Activated CD8-positive, alpha-beta memory T cell treated with anti-CD3 and anti-CD28 coated beads, Interleukin-2, amount 10 ng/mL, durations not matched to agents 7 days and 5 days (primary cell): ENCODE data around the gene EPS8L3. TPM values are rescaled to one million over a fixed set of nuclear protein-coding genes. Genes with fewer than 3 reads are reported as not detected.
"Not testable (repeated sequence)": the region's sequence is repeated elsewhere in the genome, so short reads cannot be mapped to it uniquely, and the experiment has no call there.

Source experiments
- ATAC-seq: fragments of 150-1000 bp; cut with Tn5 transposase; one replicate; pipeline ENCODE4 v1.10.0; 2021; ENCODE audit warnings: moderate library complexity
- CTCF ChIA-PET: fragments of 350-600 bp; sonication (Branson Sonifier 250); formaldehyde crosslinking; loops from one replicate; lab custom pipeline; 2021; ENCODE audit warnings: antibody characterized with exemption; lab: Charles Lee
- DNase-seq: peaks from one replicate; pipeline ENCODE4 v3.0.0-alpha.2; 2020
- H3K27ac Mint-ChIP-seq: one replicate; pipeline ENCODE4 v1.8.0; 2021; ENCODE audit warnings: mild to moderate bottlenecking, mixed read lengths
- H3K27me3 Mint-ChIP-seq: one replicate; pipeline ENCODE4 v1.8.0; 2021; ENCODE audit warnings: mixed read lengths
- H3K36me3 Mint-ChIP-seq: one replicate; pipeline ENCODE4 v1.8.0; 2021; ENCODE audit warnings: mild to moderate bottlenecking, mixed read lengths
- H3K4me1 Mint-ChIP-seq: one replicate; pipeline ENCODE4 v1.8.0; 2021; ENCODE audit warnings: mixed read lengths
- H3K4me3 Mint-ChIP-seq: one replicate; pipeline ENCODE4 v1.8.0; 2021; ENCODE audit warnings: mild to moderate bottlenecking, moderate library complexity, mixed read lengths
- H3K9me3 Mint-ChIP-seq: one replicate; pipeline ENCODE4 v1.8.0; 2022; ENCODE audit warnings: low read depth, mixed read lengths
- total RNA-seq, 2 experiments: library from RNA; stranded (reverse); gene quantifications; one replicate each; pipeline ENCODE4 v1.2.3, GENCODE V29; 2021

EPS8L3 gene
- total RNA-seq, 2 experiments from 2014 or later: not detected

GRCh38 chr1:109751531-109752260, 12.0 kb downstream of the EPS8L3 start:
- CTCF ChIA-PET: interaction anchor here (1.4 to 2.1 kb wide), 3 partner anchors 112 to 233 kb away, joined by 3 to 6 read pairs (median 5); partner anchors contain the start of gene AHCYL1
- no peak for DNase-seq

GRCh38 chr1:109750920-109751319, 12.8 kb downstream of the EPS8L3 start:
- no peaks in the 10 kb centered on the region for H3K9me3 Mint-ChIP-seq
- no peak for ATAC-seq
- no peak overlapping the region for H3K27ac Mint-ChIP-seq
- DNase-seq: no peak
- no peak overlapping the region for H3K4me3 Mint-ChIP-seq
- no peaks in the 10 kb centered on the region for H3K4me1 Mint-ChIP-seq
- CTCF ChIA-PET: interaction anchor here (1.4 to 2.1 kb wide), 3 partner anchors 111 to 233 kb away, joined by 3 to 6 read pairs (median 5); partner anchors contain the start of gene AHCYL1
- no peaks in the 10 kb centered on the region for H3K36me3 Mint-ChIP-seq
- H3K27me3 Mint-ChIP-seq: peaks cover 23% of the 10 kb centered on the region

More at GRCh38 chr1:109751531-109752260, 12.0 kb downstream of the EPS8L3 start:
- no peaks in the 10 kb centered on the region for H3K4me1 Mint-ChIP-seq
- H3K36me3 Mint-ChIP-seq: no peaks in the 10 kb centered on the region
- peaks cover 20% of the 10 kb centered on the region for H3K27me3 Mint-ChIP-seq
- ATAC-seq: no peak
- no peak overlapping the region for H3K27ac Mint-ChIP-seq
- no peak overlapping the region for H3K4me3 Mint-ChIP-seq
- H3K9me3 Mint-ChIP-seq: no peaks in the 10 kb centered on the region

GRCh38 chr1:109750241-109750882, 13.4 kb downstream of the EPS8L3 start:
- DNase-seq (no peak), ATAC-seq (no peak)
- Mint-ChIP-seq H3K9me3 (no peaks in the 10 kb centered on the region), H3K27me3 (peaks cover 25% of the 10 kb centered on the region), H3K4me1 (no peaks in the 10 kb centered on the region), H3K4me3 (no peak overlapping the region), H3K27ac (no peak overlapping the region), H3K36me3 (no peaks in the 10 kb centered on the region)
- CTCF ChIA-PET: interaction anchor here (1.0 to 2.1 kb wide), 5 partner anchors 26 to 234 kb away, joined by 3 to 9 read pairs (median 5); partner anchors contain the start of gene AHCYL1

GRCh38 chr1:109749221-109749620, 14.5 kb downstream of the EPS8L3 start:
- Mint-ChIP-seq H3K9me3 (no peaks in the 10 kb centered on the region), H3K4me3 (no peak overlapping the region), H3K27ac (no peak overlapping the region), H3K36me3 (no peaks in the 10 kb centered on the region), H3K4me1 (no peaks in the 10 kb centered on the region), H3K27me3 (peaks cover 31% of the 10 kb centered on the region)
- CTCF ChIA-PET: interaction anchor here (1.0 to 2.0 kb wide), 2 partner anchors 27 to 33 kb away, joined by 3 to 9 read pairs; no protein-coding TSS in a partner anchor
- no peak for DNase-seq
- ATAC-seq: no peak

- H3K27me3 Mint-ChIP-seq: peaks cover 32% of the 10 kb centered on the region
- ATAC-seq, H3K4me1 Mint-ChIP-seq, H3K9me3 Mint-ChIP-seq, H3K4me3 Mint-ChIP-seq, DNase-seq, H3K36me3 Mint-ChIP-seq, H3K27ac Mint-ChIP-seq: not testable (repeated sequence)
- CTCF ChIA-PET: interaction anchor here (1.4 to 2.0 kb wide), 2 partner anchors 26 to 28 kb away, joined by 3 to 9 read pairs; no protein-coding TSS in a partner anchor
These were observed 15.4 kb downstream of the EPS8L3 start for GRCh38 chr1:109748311-109748710.

- CTCF ChIA-PET: no interaction called here
- DNase-seq (no peak), ATAC-seq (no peak)
- H3K36me3 Mint-ChIP-seq: no peaks in the 10 kb centered on the region
- H3K4me1 Mint-ChIP-seq: peaks cover 12% of the 10 kb centered on the region
- H3K4me3 Mint-ChIP-seq: peak within 1 kb of the TSS; percentile 70
- H3K27me3 Mint-ChIP-seq: peaks cover 52% of the 10 kb centered on the region
- H3K9me3 Mint-ChIP-seq: no peaks in the 10 kb centered on the region
- H3K27ac Mint-ChIP-seq: no peak within 1 kb of the TSS
These were observed 22.9 kb downstream of the EPS8L3 start, which contains the start of gene GSTM3 for GRCh38 chr1:109740615-109741373. Gene GSTM3 (minus strand): TSS chr1:109741038. CDS start chr1:109740287, 751 bp downstream.

- ATAC-seq: peak; percentile 99
- Mint-ChIP-seq H3K4me3 (peak overlapping the region; percentile 70), H3K4me1 (peaks cover 12% of the 10 kb centered on the region), H3K9me3 (no peaks in the 10 kb centered on the region), H3K27ac (peak overlapping the region; percentile 45), H3K36me3 (no peaks in the 10 kb centered on the region), H3K27me3 (peaks cover 46% of the 10 kb centered on the region)
- CTCF ChIA-PET: interaction anchor here (0.7 kb wide), 1 partner anchor 99 kb away, joined by 3 read pairs; no protein-coding TSS in a partner anchor
- peak; percentile 81 for DNase-seq
These were observed 23.7 kb downstream of the EPS8L3 start for GRCh38 chr1:109739738-109740614.

- Mint-ChIP-seq H3K9me3 (no peaks in the 10 kb centered on the region), H3K4me3 (no peak overlapping the region), H3K36me3 (no peaks in the 10 kb centered on the region), H3K4me1 (no peaks in the 10 kb centered on the region), H3K27me3 (peaks cover 34% of the 10 kb centered on the region), H3K27ac (no peak overlapping the region)
- DNase-seq (no peak), ATAC-seq (no peak)
- CTCF ChIA-PET: interaction anchor here (0.7 kb wide), 1 partner anchor 93 kb away, joined by 3 read pairs; no protein-coding TSS in a partner anchor
These were observed 30.4 kb downstream of the EPS8L3 start for GRCh38 chr1:109733236-109733870.

GRCh38 chr1:109732390-109732881, 31.3 kb downstream of the EPS8L3 start:
- no peak overlapping the region for H3K27ac Mint-ChIP-seq
- no peaks in the 10 kb centered on the region for H3K4me1 Mint-ChIP-seq
- CTCF ChIA-PET: no interaction called here
- peaks cover 27% of the 10 kb centered on the region for H3K27me3 Mint-ChIP-seq
- DNase-seq (no peak), ATAC-seq (no peak)
- no peak overlapping the region for H3K4me3 Mint-ChIP-seq
- no peaks in the 10 kb centered on the region for H3K9me3 Mint-ChIP-seq
- no peaks in the 10 kb centered on the region for H3K36me3 Mint-ChIP-seq

- Mint-ChIP-seq H3K4me1 (no peaks in the 10 kb centered on the region), H3K36me3 (no peaks in the 10 kb centered on the region), H3K9me3 (no peaks in the 10 kb centered on the region), H3K27me3 (peaks cover 32% of the 10 kb centered on the region), H3K27ac (no peak overlapping the region), H3K4me3 (no peak overlapping the region)
- no peak for DNase-seq
- no peak for ATAC-seq
- CTCF ChIA-PET: no interaction called here
These were observed 33.1 kb downstream of the EPS8L3 start for GRCh38 chr1:109730666-109731065.

- no peak overlapping the region for H3K27ac Mint-ChIP-seq
- H3K9me3 Mint-ChIP-seq: no peaks in the 10 kb centered on the region
- no peak overlapping the region for H3K4me3 Mint-ChIP-seq
- DNase-seq: no peak
- no peaks in the 10 kb centered on the region for H3K4me1 Mint-ChIP-seq
- no peaks in the 10 kb centered on the region for H3K36me3 Mint-ChIP-seq
- ATAC-seq: no peak
- H3K27me3 Mint-ChIP-seq: peaks cover 36% of the 10 kb centered on the region
- CTCF ChIA-PET: no interaction called here
These were observed 34.9 kb downstream of the EPS8L3 start for GRCh38 chr1:109728870-109729269.
